DND-41 (cell line): ENCODE data around the gene C3orf38.
"Not testable (repeated sequence)": the region's sequence is repeated elsewhere in the genome, so short reads cannot be mapped to it uniquely, and the experiment has no call there.

ENCODE experiments used
- ATAC-seq: fragments of 200-7000 bp; cut with Tn5 transposase; 3 replicates; pipeline ENCODE4 v1.9.1; 2021; ENCODE audit warnings: low read depth; ENCODE audit not compliant: insufficient read depth
- DNase-seq: peaks from one replicate; pipeline ENCODE4 v3.0.0-alpha.2; 2020
- H2AFZ ChIP-seq: 2 replicates; pipeline ENCODE4 v1.6.0; 2012; ENCODE audit warnings: low read depth, low read length
- H3K27ac ChIP-seq: 2 replicates; pipeline ENCODE4 v1.5.1; 2012; ENCODE audit warnings: low read length, inconsistent platforms
- H3K27me3 ChIP-seq: fragments of 200-600 bp; sonication (generic); 2 replicates; pipeline ENCODE4 v1.6.0; 2012; ENCODE audit warnings: low read length, mild to moderate bottlenecking, inconsistent platforms; ENCODE audit not compliant: insufficient read depth, poor library complexity
- H3K36me3 ChIP-seq: 2 replicates; pipeline ENCODE4 v1.5.1; 2012; ENCODE audit warnings: low read length, inconsistent platforms; ENCODE audit not compliant: insufficient read depth
- H3K4me1 ChIP-seq: 2 replicates; pipeline ENCODE4 v1.5.1; 2012; ENCODE audit warnings: mild to moderate bottlenecking, low read length; ENCODE audit not compliant: insufficient read depth
- H3K4me2 ChIP-seq: 2 replicates; pipeline ENCODE4 v1.6.0; 2012; ENCODE audit warnings: mild to moderate bottlenecking, moderate library complexity, low read length, inconsistent platforms; ENCODE audit not compliant: insufficient read depth
- H3K4me3 ChIP-seq, 2 experiments: fragments of 200-600 bp in 1 of 2; shearing (Covaris generic) in 1 of 2; 2 replicates each; pipeline ENCODE4 v1.5.1; 2012 to 2016; ENCODE audit warnings: inconsistent platforms in 2 of 2, low read length in 2 of 2, mild to moderate bottlenecking in 2 of 2, low read depth in 1 of 2, moderate library complexity in 1 of 2
- H3K79me2 ChIP-seq: 2 replicates; pipeline ENCODE4 v1.6.0; 2012; ENCODE audit warnings: low read length, inconsistent platforms; ENCODE audit not compliant: insufficient read depth
- H3K9ac ChIP-seq: 2 replicates; pipeline ENCODE4 v1.6.0; 2012; ENCODE audit warnings: low read depth, mild to moderate bottlenecking, inconsistent platforms, low read length, moderate library complexity
- H3K9me3 ChIP-seq: 2 replicates; pipeline ENCODE4 v1.5.1; 2012; ENCODE audit warnings: low read length, moderate library complexity, mild to moderate bottlenecking, inconsistent platforms; ENCODE audit not compliant: insufficient read depth, severe bottlenecking
- H4K20me1 ChIP-seq: 2 replicates; pipeline ENCODE4 v1.6.0; 2012; ENCODE audit warnings: low read length; ENCODE audit not compliant: insufficient read depth
- EZH2 ChIP-seq: IDR thresholded peaks from 3 replicates; pipeline ENCODE4 v1.6.1; 2012; ENCODE audit warnings: borderline replicate concordance, low read depth, mild to moderate bottlenecking, moderate library complexity, low read length, inconsistent platforms; ENCODE audit not compliant: severe bottlenecking
- TF ChIP-seq, protein P1 (sequence below): IDR thresholded peaks from 2 replicates; pipeline ENCODE4 v1.5.1; 2012; ENCODE audit warnings: borderline replicate concordance, low read length, moderate library complexity, mild to moderate bottlenecking; ENCODE audit not compliant: poor library complexity, severe bottlenecking; ENCODE audit errors: extremely low read depth

The C3orf38 gene

DNA sequence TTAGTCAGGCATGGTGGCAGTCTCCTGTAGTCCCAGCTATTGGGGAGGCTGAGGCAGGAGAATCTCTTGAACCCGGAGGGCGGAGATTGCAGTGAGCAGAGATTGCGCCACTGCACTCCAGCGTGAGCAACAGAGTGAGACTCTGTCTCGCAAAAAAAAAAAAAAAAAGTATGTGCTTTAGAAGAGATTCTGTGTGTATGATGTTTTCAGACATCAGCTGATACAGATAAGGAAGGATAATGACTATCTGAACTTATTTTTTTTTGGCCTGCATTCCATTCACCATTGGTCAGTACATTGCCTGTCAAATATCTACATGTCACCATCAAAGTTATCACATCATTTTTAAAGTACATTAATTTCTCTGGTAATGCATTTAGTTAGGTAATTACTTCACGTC lies 17.4 kb downstream of the C3orf38 start:
- Histone ChIP-seq H3K4me3 (no peak overlapping the region), H3K79me2 (peaks cover 15% of the 10 kb centered on the region), H3K4me1 (no peaks in the 10 kb centered on the region), H3K9me3 (no peaks in the 10 kb centered on the region), H3K9ac (no peak overlapping the region), H3K27ac (no peak overlapping the region), H3K4me2 (no peak overlapping the region), H3K27me3 (no peaks in the 10 kb centered on the region), H2AFZ (no peak overlapping the region), H3K36me3 (peaks cover 15% of the 10 kb centered on the region), H4K20me1 (peaks cover 5% of the 10 kb centered on the region; the same call in 1 of the 2 replicates)
- ATAC-seq: no peak
- TF ChIP-seq, protein P1, sequence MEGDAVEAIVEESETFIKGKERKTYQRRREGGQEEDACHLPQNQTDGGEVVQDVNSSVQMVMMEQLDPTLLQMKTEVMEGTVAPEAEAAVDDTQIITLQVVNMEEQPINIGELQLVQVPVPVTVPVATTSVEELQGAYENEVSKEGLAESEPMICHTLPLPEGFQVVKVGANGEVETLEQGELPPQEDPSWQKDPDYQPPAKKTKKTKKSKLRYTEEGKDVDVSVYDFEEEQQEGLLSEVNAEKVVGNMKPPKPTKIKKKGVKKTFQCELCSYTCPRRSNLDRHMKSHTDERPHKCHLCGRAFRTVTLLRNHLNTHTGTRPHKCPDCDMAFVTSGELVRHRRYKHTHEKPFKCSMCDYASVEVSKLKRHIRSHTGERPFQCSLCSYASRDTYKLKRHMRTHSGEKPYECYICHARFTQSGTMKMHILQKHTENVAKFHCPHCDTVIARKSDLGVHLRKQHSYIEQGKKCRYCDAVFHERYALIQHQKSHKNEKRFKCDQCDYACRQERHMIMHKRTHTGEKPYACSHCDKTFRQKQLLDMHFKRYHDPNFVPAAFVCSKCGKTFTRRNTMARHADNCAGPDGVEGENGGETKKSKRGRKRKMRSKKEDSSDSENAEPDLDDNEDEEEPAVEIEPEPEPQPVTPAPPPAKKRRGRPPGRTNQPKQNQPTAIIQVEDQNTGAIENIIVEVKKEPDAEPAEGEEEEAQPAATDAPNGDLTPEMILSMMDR: no peak
- TF ChIP-seq EZH2: no peak
- DNase-seq: no peak

DNA sequence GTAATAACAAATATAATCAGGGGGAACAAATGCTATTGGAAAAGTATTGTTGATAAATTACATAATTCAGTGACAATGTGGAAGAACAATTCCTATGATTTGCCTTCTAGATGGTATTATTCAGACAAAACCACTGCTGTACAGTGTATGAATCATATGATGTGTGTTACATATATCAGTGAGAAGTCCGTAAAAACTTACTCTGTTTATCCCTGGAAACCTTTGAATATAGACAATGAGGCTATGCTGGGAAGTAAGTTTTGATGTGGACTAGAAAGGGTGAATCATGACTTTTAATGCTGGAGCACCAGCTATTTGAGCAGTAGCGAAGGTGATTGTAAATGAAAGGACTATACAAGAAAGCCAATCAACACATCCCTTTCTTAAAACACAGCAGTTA lies 17.9 kb downstream of the C3orf38 start:
- no peak overlapping the region for H3K27ac ChIP-seq
- H3K36me3 ChIP-seq: peaks cover 10% of the 10 kb centered on the region
- DNase-seq: no peak
- no peak overlapping the region for H3K4me3 ChIP-seq
- no peak for TF ChIP-seq EZH2
- TF ChIP-seq, protein P1: no peak
- H3K4me1 ChIP-seq: no peaks in the 10 kb centered on the region
- peaks cover 10% of the 10 kb centered on the region for H3K79me2 ChIP-seq
- no peak overlapping the region for H3K9ac ChIP-seq
- no peaks in the 10 kb centered on the region for H3K27me3 ChIP-seq
- no peaks in the 10 kb centered on the region for H3K9me3 ChIP-seq
- no peak for ATAC-seq
- H4K20me1 ChIP-seq: peaks cover 1% of the 10 kb centered on the region; the same call in 1 of the 2 replicates
- no peak overlapping the region for H2AFZ ChIP-seq
- H3K4me2 ChIP-seq: no peak overlapping the region

DNA sequence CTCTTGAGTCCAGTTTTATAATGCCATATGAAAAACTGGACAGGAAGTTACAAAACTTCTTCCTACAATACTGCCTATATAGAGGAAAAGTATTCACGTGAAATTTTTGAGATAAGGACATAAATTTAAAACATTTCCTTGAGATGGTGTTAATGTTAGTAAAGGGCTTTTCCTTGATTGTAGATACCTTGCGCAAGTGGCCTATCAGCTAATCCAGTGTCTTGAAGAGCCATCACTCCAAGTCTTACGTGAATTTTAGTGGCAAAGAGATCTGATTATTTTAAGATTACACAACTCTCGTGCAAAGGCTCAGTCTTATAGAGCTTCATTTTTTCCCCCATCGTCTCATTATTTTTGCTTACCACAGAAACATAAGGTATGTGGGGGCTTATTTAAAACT lies 18.4 kb downstream of the C3orf38 start:
- Histone ChIP-seq H3K9me3 (no peaks in the 10 kb centered on the region), H3K27me3 (no peaks in the 10 kb centered on the region), H2AFZ (no peak overlapping the region), H3K36me3 (peaks cover 5% of the 10 kb centered on the region), H3K27ac (no peak overlapping the region), H3K4me1 (no peaks in the 10 kb centered on the region), H4K20me1 (no peaks in the 10 kb centered on the region), H3K9ac (no peak overlapping the region), H3K4me3 (no peak overlapping the region), H3K79me2 (0 out of 2 replicates have a peak, but pooled peaks cover 5% of the 10 kb centered on the region), H3K4me2 (no peak overlapping the region)
- DNase-seq: no peak
- no peak for ATAC-seq
- TF ChIP-seq, protein P1: no peak
- TF ChIP-seq EZH2: no peak

DNA sequence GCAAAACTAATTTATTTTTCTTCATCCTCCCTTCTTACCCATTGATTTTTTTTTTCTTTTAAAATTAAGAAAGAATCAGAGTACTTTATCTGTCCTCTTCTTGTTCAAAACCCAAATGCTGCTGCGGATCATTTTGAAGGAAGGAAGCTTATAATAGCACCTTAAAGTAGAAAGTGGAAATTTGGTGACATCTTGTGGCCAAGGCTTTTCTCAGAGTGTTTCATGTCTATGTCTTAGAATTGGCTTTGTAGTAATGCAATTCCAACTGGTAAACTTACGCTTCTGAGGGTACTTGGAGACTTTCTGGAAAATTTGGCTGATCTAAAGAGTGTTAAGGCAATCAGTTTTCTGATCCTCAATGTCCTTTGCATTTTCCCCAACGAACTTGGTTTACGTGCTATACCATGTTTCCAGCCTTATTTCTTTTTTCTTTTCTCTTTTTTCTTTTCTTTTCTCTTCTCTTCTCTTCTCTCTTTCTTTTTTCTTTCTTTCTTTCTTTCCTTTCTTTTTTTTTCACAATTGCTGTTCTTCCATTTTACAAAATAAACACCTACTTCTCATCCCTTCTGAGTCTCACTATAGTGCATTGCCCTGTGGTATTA lies 30.7 kb downstream of the C3orf38 start:
- ATAC-seq: peak; percentile 71
- Histone ChIP-seq H3K27ac (no peak overlapping the region), H4K20me1 (no peaks in the 10 kb centered on the region), H3K9ac (no peak overlapping the region), H2AFZ (no peak overlapping the region), H3K36me3 (no peaks in the 10 kb centered on the region), H3K27me3 (no peaks in the 10 kb centered on the region), H3K4me3 (no peak overlapping the region), H3K9me3 (no peaks in the 10 kb centered on the region), H3K4me1 (no peaks in the 10 kb centered on the region), H3K79me2 (no peaks in the 10 kb centered on the region), H3K4me2 (no peak overlapping the region)
- no peak for TF ChIP-seq EZH2
- TF ChIP-seq, protein P1: peak; percentile 68
- peak; percentile 24 for DNase-seq

DNA sequence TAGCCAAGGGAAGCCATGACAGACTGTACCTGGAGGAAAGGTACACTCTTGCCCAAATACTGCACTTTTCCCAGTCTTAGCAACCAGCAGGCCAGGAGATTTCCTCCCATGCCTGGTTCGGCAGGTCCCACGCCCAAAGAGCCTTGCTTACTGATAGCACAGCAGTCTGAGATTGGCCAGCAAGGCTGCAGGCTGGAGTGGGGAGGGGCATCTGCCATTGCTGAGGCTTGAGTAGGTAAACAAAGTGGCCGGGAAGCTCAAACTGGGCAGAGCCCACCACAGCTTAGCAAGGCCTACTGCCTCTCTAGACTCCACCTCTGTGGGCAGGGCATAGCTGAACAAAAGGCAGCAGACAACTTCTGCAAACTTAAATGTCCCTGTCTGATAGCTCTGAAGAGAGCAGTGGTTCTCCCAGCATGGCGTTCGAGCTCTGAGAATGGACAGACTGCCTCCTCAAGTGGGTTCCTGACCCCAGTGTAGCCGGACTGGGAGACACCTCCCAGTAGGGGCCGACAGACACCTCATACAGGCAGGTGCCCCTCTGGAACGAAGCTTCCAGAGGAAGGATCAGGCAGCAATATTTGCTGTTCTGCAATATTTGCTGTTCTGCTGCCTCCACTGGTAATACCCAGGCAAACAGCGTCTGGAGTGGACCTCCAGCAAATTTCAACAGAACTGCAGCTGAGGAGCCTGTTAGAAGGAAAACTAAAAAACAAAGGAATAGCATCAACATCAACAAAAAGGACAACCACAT lies 32.6 kb downstream of the C3orf38 start:
- H3K9ac ChIP-seq, H3K27me3 ChIP-seq, H3K4me2 ChIP-seq, DNase-seq, H3K27ac ChIP-seq, H2AFZ ChIP-seq, H3K36me3 ChIP-seq, H3K4me3 ChIP-seq, ATAC-seq, H3K9me3 ChIP-seq, H3K4me1 ChIP-seq, H4K20me1 ChIP-seq, H3K79me2 ChIP-seq: not testable (repeated sequence)
